Nephron progenitor cell (in vitro differentiated cells): ENCODE measurements around the gene OR4C11.

Source experiments
- DNase-seq: peaks from one replicate; pipeline ENCODE4 v3.0.0; 2021
- H3K27ac Mint-ChIP-seq: 2 replicates; pipeline ENCODE4 v1.8.0; 2021; ENCODE audit warnings: mild to moderate bottlenecking, moderate library complexity, mixed read lengths
- H3K27me3 Mint-ChIP-seq: 2 replicates; pipeline ENCODE4 v1.8.0; 2021; ENCODE audit warnings: mild to moderate bottlenecking, low read depth, mixed read lengths; ENCODE audit not compliant: poor library complexity
- H3K36me3 Mint-ChIP-seq: 2 replicates; pipeline ENCODE4 v1.8.0; 2021; ENCODE audit warnings: low read depth, mixed read lengths
- H3K4me1 Mint-ChIP-seq: 2 replicates; pipeline ENCODE4 v1.8.0; 2021; ENCODE audit warnings: mixed read lengths
- H3K4me3 Mint-ChIP-seq: 2 replicates; pipeline ENCODE4 v1.8.0; 2021; ENCODE audit warnings: mild to moderate bottlenecking, moderate library complexity, mixed read lengths
- H3K9me3 Mint-ChIP-seq: 2 replicates; pipeline ENCODE4 v1.8.0; 2021; ENCODE audit warnings: mild to moderate bottlenecking, moderate library complexity, mixed read lengths
- TF ChIP-seq, protein P1 (sequence below): fragments of 200-600 bp; sonication (generic); IDR thresholded peaks from 2 replicates; pipeline ENCODE4 v1.5.0; 2021; ENCODE audit warnings: antibody characterized with exemption

Gene OR4C11, protein sequence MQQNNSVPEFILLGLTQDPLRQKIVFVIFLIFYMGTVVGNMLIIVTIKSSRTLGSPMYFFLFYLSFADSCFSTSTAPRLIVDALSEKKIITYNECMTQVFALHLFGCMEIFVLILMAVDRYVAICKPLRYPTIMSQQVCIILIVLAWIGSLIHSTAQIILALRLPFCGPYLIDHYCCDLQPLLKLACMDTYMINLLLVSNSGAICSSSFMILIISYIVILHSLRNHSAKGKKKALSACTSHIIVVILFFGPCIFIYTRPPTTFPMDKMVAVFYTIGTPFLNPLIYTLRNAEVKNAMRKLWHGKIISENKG

DNA sequence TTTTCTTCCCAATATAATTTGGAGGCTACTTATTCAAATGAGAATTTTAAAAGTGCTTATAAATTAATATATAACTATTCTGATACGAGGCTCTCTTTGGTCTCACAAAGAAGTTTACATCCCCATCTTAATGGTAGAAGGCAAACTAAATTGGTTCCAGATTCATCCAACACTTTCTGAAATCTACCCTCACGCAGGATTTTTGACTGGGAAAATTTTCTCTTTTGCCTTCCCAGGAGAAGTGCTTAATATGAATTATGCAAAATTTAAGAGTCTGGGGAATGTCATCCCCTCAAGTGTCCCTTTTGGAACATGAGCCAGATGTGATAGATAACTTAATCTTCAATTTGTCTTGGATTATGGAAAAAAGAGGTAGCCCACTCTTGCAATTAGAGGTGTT is at the start of gene OR4C11:
OR4C11 (minus strand) TSS at position 101 of the 400 bp plus-strand sequence. CDS start 3,272 bp downstream, outside the sequence.
- Mint-ChIP-seq H3K4me1 (no peaks in the 10 kb centered on the region), H3K9me3 (peaks cover 25% of the 10 kb centered on the region), H3K27ac (no peak within 1 kb of the TSS), H3K27me3 (no peaks in the 10 kb centered on the region), H3K36me3 (no peaks in the 10 kb centered on the region), H3K4me3 (no peak within 1 kb of the TSS)
- DNase-seq: no peak
- TF ChIP-seq, protein P1, sequence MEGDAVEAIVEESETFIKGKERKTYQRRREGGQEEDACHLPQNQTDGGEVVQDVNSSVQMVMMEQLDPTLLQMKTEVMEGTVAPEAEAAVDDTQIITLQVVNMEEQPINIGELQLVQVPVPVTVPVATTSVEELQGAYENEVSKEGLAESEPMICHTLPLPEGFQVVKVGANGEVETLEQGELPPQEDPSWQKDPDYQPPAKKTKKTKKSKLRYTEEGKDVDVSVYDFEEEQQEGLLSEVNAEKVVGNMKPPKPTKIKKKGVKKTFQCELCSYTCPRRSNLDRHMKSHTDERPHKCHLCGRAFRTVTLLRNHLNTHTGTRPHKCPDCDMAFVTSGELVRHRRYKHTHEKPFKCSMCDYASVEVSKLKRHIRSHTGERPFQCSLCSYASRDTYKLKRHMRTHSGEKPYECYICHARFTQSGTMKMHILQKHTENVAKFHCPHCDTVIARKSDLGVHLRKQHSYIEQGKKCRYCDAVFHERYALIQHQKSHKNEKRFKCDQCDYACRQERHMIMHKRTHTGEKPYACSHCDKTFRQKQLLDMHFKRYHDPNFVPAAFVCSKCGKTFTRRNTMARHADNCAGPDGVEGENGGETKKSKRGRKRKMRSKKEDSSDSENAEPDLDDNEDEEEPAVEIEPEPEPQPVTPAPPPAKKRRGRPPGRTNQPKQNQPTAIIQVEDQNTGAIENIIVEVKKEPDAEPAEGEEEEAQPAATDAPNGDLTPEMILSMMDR: no peak

DNA sequence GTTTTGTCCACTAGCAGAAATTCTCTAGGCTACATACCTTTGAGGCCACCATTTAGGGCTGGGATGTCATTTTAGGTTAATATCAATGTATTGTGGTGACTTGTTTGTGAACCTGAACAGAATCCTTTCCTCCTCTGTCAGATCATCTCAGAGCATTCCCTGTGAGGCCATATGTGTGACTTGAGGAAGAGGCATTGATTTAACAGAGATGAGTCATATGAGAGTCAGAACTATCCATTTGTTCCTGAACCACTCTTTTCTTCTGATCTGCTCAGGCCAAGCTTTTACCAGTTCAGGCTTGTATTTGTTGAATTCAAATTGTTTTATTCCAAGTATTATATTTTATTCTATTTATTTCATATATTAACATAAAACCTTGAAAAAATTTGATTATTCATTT is 47.7 kb upstream of the OR4C11 start:
- Mint-ChIP-seq H3K4me1 (no peaks in the 10 kb centered on the region), H3K27me3 (no peaks in the 10 kb centered on the region), H3K9me3 (peaks cover 26% of the 10 kb centered on the region), H3K4me3 (no peak overlapping the region), H3K36me3 (no peaks in the 10 kb centered on the region), H3K27ac (no peak overlapping the region)
- TF ChIP-seq, protein P1: no peak
- no peak for DNase-seq

DNA sequence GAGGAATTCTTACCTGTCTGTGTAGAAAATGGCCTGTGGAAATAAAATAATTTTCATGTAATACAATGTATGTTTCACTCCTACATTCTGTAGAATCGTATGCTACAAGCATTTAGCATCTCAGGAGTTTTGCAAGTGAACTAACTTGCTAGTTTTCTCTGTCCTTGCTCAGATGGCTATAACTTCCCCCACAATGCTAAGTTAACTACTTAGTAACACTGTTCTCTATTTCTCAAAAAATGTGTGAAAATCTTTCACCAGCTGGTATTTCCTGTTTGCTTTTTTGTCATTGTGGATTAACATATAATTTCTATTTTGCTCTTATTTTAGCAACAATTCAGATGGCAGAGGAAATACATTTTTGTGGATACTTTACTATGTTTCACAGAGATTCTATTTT is 45.1 kb upstream of the OR4C11 start:
- TF ChIP-seq, protein P1: no peak
- DNase-seq: no peak
- H3K9me3 Mint-ChIP-seq: peaks cover 28% of the 10 kb centered on the region
- H3K4me1 Mint-ChIP-seq: no peaks in the 10 kb centered on the region
- H3K27ac Mint-ChIP-seq: no peak overlapping the region
- H3K27me3 Mint-ChIP-seq: no peaks in the 10 kb centered on the region
- H3K4me3 Mint-ChIP-seq: no peak overlapping the region
- no peaks in the 10 kb centered on the region for H3K36me3 Mint-ChIP-seq

DNA sequence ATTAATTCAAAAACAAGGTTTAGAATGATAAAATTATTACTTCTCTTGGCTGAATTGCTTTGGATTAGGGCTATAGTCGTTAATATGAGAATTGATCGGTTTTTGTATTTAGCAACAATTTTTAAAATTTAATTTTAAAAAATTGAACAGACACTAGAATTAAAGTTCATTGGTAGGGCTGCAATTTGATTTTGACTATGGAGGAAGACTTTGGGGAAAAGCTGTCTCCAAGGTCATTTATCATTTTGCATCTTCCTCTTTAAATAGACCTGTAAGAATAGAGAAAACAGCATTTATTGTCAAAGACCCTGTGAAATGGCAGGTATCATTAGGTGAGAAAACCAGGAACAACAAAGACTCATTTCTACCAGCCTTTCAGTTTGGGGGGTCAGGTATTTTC is 40.6 kb upstream of the OR4C11 start, which contains the start of gene OR4S2:
OR4S2 (plus strand) TSS at position 301 of the 400 bp plus-strand sequence. CDS start 2,577 bp downstream, outside the sequence.
- TF ChIP-seq, protein P1: no peak
- H3K27ac Mint-ChIP-seq: no peak within 1 kb of the TSS
- no peaks in the 10 kb centered on the region for H3K4me1 Mint-ChIP-seq
- H3K4me3 Mint-ChIP-seq: no peak within 1 kb of the TSS
- H3K9me3 Mint-ChIP-seq: peaks cover 36% of the 10 kb centered on the region
- no peak for DNase-seq
- no peaks in the 10 kb centered on the region for H3K27me3 Mint-ChIP-seq
- no peaks in the 10 kb centered on the region for H3K36me3 Mint-ChIP-seq

DNA sequence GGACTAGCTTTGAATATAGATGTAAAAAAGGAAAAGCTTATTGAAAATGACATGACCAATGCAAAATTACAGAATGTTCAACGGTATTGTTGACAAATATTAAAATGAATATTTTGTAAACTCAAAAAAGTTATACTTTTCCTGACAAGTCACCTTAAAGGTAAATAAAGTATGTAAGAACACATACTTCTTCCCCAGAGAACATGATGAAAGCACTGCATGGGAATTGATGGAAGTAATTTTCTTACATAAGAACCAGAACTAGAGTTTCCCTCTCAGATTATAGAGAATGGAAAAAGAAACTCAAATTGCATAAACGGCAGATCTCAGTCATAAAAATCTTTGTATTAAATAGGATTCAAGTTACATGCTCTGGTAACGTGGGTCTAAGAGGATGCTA is 27.4 kb upstream of the OR4C11 start, which contains the start of gene OR4P4:
OR4P4 (plus strand) TSS at position 301 of the 400 bp plus-strand sequence.
- Mint-ChIP-seq H3K9me3 (peaks cover 38% of the 10 kb centered on the region), H3K4me1 (no peaks in the 10 kb centered on the region), H3K36me3 (no peaks in the 10 kb centered on the region), H3K27me3 (no peaks in the 10 kb centered on the region), H3K4me3 (no peak within 1 kb of the TSS), H3K27ac (no peak within 1 kb of the TSS)
- TF ChIP-seq, protein P1: no peak
- no peak for DNase-seq

DNA sequence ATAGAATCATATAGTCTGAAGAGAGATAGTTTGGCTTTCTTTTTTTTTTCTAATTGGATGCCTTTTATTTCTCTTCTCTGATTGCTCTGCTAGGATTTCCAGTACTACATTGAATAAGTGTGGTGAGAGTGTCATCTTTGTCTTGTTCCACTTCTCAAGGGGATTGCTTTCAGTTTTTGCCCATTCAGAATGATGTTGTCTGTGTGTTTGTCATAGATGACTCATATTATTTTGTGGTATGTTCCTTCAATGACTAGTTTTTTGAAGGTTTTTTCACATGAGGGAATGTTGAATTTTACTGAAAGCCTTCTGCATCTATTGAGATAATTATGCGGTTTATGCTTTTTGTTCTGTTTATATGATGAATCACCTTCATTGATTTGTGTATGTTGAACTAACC is 17.1 kb upstream of the OR4C11 start:
- no peak for DNase-seq
- Mint-ChIP-seq H3K9me3 (peaks cover 58% of the 10 kb centered on the region), H3K27me3 (no peaks in the 10 kb centered on the region), H3K4me1 (no peaks in the 10 kb centered on the region), H3K36me3 (no peaks in the 10 kb centered on the region), H3K4me3 (no peak overlapping the region), H3K27ac (no peak overlapping the region)
- TF ChIP-seq, protein P1: no peak
